DOHH2 (cell line): ENCODE data around the gene SYK.
"Not testable (repeated sequence)": the region's sequence is repeated elsewhere in the genome, so short reads cannot be mapped to it uniquely, and the experiment has no call there.

Experiments used
- H3F3A ChIP-seq: fragments of 200-600 bp; sonication (generic), shearing (Covaris generic); 2 replicates; pipeline ENCODE4 v1.6.0; 2016; ENCODE audit warnings: antibody characterized with exemption, mild to moderate bottlenecking; ENCODE audit not compliant: control insufficient read depth, insufficient read depth
- H3K27ac ChIP-seq: fragments of 200-600 bp; sonication (generic); 2 replicates; pipeline ENCODE4 v1.5.1; 2014; ENCODE audit warnings: low read depth, mild to moderate bottlenecking, low read length, moderate library complexity
- H3K27me3 ChIP-seq: fragments of 200-600 bp; sonication (generic); 2 replicates; pipeline ENCODE4 v1.6.1; 2014; ENCODE audit warnings: mild to moderate bottlenecking, low read length, mixed read lengths; ENCODE audit not compliant: control insufficient read depth
- H3K36me3 ChIP-seq: fragments of 200-600 bp; sonication (generic); 2 replicates; pipeline ENCODE4 v1.6.1; 2014; ENCODE audit warnings: mild to moderate bottlenecking, low read length, moderate library complexity, mixed read lengths; ENCODE audit not compliant: control insufficient read depth
- H3K4me1 ChIP-seq: fragments of 200-600 bp; sonication (generic); 2 replicates; pipeline ENCODE4 v1.6.1; 2014; ENCODE audit warnings: mild to moderate bottlenecking, low read length, mixed read lengths; ENCODE audit not compliant: control insufficient read depth
- H3K4me2 ChIP-seq: fragments of 200-600 bp; sonication (generic); 2 replicates; pipeline ENCODE4 v1.6.0; 2014; ENCODE audit warnings: mild to moderate bottlenecking, low read length, moderate library complexity
- H3K4me3 ChIP-seq: fragments of 200-600 bp; sonication (generic); 2 replicates; pipeline ENCODE4 v1.5.1; 2014; ENCODE audit warnings: mild to moderate bottlenecking, low read length, mixed read lengths
- H3K79me2 ChIP-seq: fragments of 200-600 bp; sonication (generic); 2 replicates; pipeline ENCODE4 v1.6.1; 2014; ENCODE audit warnings: mild to moderate bottlenecking, low read length, mixed read lengths; ENCODE audit not compliant: control insufficient read depth
- H3K9me2 ChIP-seq: fragments of 200-600 bp; sonication (generic); replicated peaks from 2 replicates; pipeline ENCODE4 v1.6.1; 2014; ENCODE audit warnings: mild to moderate bottlenecking, low read length, mixed read lengths; ENCODE audit not compliant: control insufficient read depth
- H3K9me3 ChIP-seq: fragments of 200-600 bp; sonication (generic); 2 replicates; pipeline ENCODE4 v1.6.1; 2014; ENCODE audit warnings: antibody characterized with exemption, low read length, mixed read lengths; ENCODE audit not compliant: control insufficient read depth, insufficient read depth
- H4K20me1 ChIP-seq: fragments of 200-600 bp; sonication (generic); 2 replicates; pipeline ENCODE4 v1.6.0; 2014; ENCODE audit warnings: low read depth, mild to moderate bottlenecking, antibody characterized with exemption, low read length, moderate library complexity; ENCODE audit not compliant: control insufficient read depth, insufficient read depth
- CTCF ChIP-seq: fragments of 200-600 bp; sonication (generic); IDR thresholded peaks from one replicate; pipeline ENCODE4 v1.5.1; 2014; ENCODE audit warnings: antibody characterized with exemption, mild to moderate bottlenecking, low read depth, low read length; ENCODE audit not compliant: poor library complexity, severe bottlenecking
- EZH2phosphoT487 ChIP-seq: fragments of 200-600 bp; sonication (generic); IDR thresholded peaks from 2 replicates; pipeline ENCODE4 v1.6.1; 2017; ENCODE audit warnings: borderline replicate concordance, mild to moderate bottlenecking, antibody characterized with exemption, low read length, moderate library complexity, mixed read lengths

Gene SYK

GRCh38 chr9:90818279-90818678 is 16.7 kb downstream of the SYK start:
- Histone ChIP-seq H3K79me2 (peaks cover 100% of the 10 kb centered on the region), H3K36me3 (peaks cover 96% of the 10 kb centered on the region)

GRCh38 chr9:90820406-90820805 is 18.8 kb downstream of the SYK start:
- Histone ChIP-seq H3K4me1 (peaks cover 88% of the 10 kb centered on the region), H3K36me3 (peaks cover 98% of the 10 kb centered on the region), H3K9me3 (peaks cover 38% of the 10 kb centered on the region), H3K79me2 (peaks cover 99% of the 10 kb centered on the region), H3F3A (peaks cover 33% of the 10 kb centered on the region)
- not testable (repeated sequence) for H3K27me3 ChIP-seq, H3K4me3 ChIP-seq, H3K9me2 ChIP-seq, H4K20me1 ChIP-seq, H3K4me2 ChIP-seq, H3K27ac ChIP-seq

More at GRCh38 chr9:90818279-90818678, 16.7 kb downstream of the SYK start:
- Histone ChIP-seq H3K27ac (no peak overlapping the region), H3K4me1 (peaks cover 88% of the 10 kb centered on the region), H3K27me3 (no peaks in the 10 kb centered on the region), H3F3A (peaks cover 31% of the 10 kb centered on the region), H4K20me1 (no peaks in the 10 kb centered on the region), H3K4me3 (no peak overlapping the region), H3K9me3 (peaks cover 37% of the 10 kb centered on the region), H3K4me2 (no peak overlapping the region), H3K9me2 (no peaks in the 10 kb centered on the region)
- no peak for TF ChIP-seq CTCF
- no peak for TF ChIP-seq EZH2phosphoT487

GRCh38 chr9:90821236-90821635 is 19.6 kb downstream of the SYK start:
- Histone ChIP-seq H3K79me2 (peaks cover 99% of the 10 kb centered on the region), H3F3A (peaks cover 41% of the 10 kb centered on the region), H3K36me3 (peaks cover 98% of the 10 kb centered on the region), H3K9me3 (peaks cover 38% of the 10 kb centered on the region), H3K4me1 (peaks cover 88% of the 10 kb centered on the region)
- not testable (repeated sequence) for H3K4me3 ChIP-seq, H3K27ac ChIP-seq, H3K9me2 ChIP-seq, H4K20me1 ChIP-seq, H3K4me2 ChIP-seq, H3K27me3 ChIP-seq

- Histone ChIP-seq H3K4me2 (no peak overlapping the region), H3K27me3 (no peaks in the 10 kb centered on the region), H4K20me1 (no peaks in the 10 kb centered on the region), H3K36me3 (peaks cover 97% of the 10 kb centered on the region), H3K9me3 (peaks cover 35% of the 10 kb centered on the region), H3K4me1 (peaks cover 88% of the 10 kb centered on the region), H3K27ac (no peak overlapping the region), H3F3A (peaks cover 46% of the 10 kb centered on the region), H3K79me2 (peaks cover 99% of the 10 kb centered on the region), H3K9me2 (no peaks in the 10 kb centered on the region), H3K4me3 (no peak overlapping the region)
- TF ChIP-seq EZH2phosphoT487: no peak
- TF ChIP-seq CTCF: no peak
Measured at GRCh38 chr9:90821697-90822096, 20.1 kb downstream of the SYK start.
